Endothelial cell of umbilical vein (primary cell): ENCODE results near the gene ST6GALNAC2. TPM values are rescaled to one million over a fixed set of nuclear protein-coding genes. Genes with fewer than 3 reads are reported as not detected.

ENCODE experiments used
- BruUV-seq: library from RNA; stranded (reverse); fragments of 400-500 nt; replicated peaks from 2 replicates; lab custom pipeline; 2021; lab: Mats Ljungman, UMichigan
- CTCF ChIA-PET: fragments of 300-600, 350-600 bp; sonication (Branson Sonifier 250); formaldehyde crosslinking; loops from one replicate; lab custom pipeline; 2021; ENCODE audit warnings: antibody characterized with exemption, inconsistent platforms; lab: Charles Lee
- POLR2A ChIA-PET: fragments of 300-600, 350-600 bp; sonication (Branson Sonifier 250); formaldehyde crosslinking; loops from one replicate; lab custom pipeline; 2021; ENCODE audit warnings: antibody characterized with exemption, inconsistent platforms; lab: Charles Lee
- DNase-seq: peaks from one replicate; pipeline ENCODE4 v3.0.0-alpha.2; 2011; ENCODE audit warnings: low read depth, low spot score
- FAIRE-seq: peaks from 2 replicates; lab custom pipeline; 2011; peaks lifted over from hg19 to GRCh38; lab: Jason Lieb, UNC
- H2AFZ ChIP-seq: 2 replicates; pipeline ENCODE4 v1.6.0; 2012; ENCODE audit warnings: low read depth, low read length, control low read depth, inconsistent platforms
- H3K27ac ChIP-seq: 2 replicates; pipeline ENCODE4 v1.5.1; 2011; ENCODE audit warnings: low read depth, mild to moderate bottlenecking, control low read depth, low read length, moderate library complexity; ENCODE audit not compliant: insufficient read depth
- H3K27me3 ChIP-seq, 2 experiments: 2 replicates each; pipeline versions ENCODE4 v1.6.0 to v1.6.1; 2011; ENCODE audit warnings: low read length in 2 of 2, mixed read lengths in 1 of 2; ENCODE audit not compliant: control insufficient read depth in 2 of 2, insufficient read depth in 2 of 2
- H3K36me3 ChIP-seq, 2 experiments: 2 replicates in 1 of 2; 3 replicates in 1 of 2; pipeline ENCODE4 v1.5.1; 2011; ENCODE audit warnings: low read length in 2 of 2, mild to moderate bottlenecking in 1 of 2, moderate library complexity in 1 of 2; ENCODE audit not compliant: control insufficient read depth in 2 of 2, insufficient read depth in 2 of 2; ENCODE audit errors: extremely low read depth in 1 of 2
- H3K4me1 ChIP-seq: 3 replicates; pipeline ENCODE4 v1.5.1; 2011; ENCODE audit warnings: mild to moderate bottlenecking, low read length; ENCODE audit not compliant: control insufficient read depth, insufficient read depth; ENCODE audit errors: extremely low read depth
- H3K4me2 ChIP-seq: 2 replicates; pipeline ENCODE4 v1.6.1; 2011; ENCODE audit warnings: low read length, control low read depth, mixed read lengths; ENCODE audit not compliant: insufficient read depth
- H3K4me3 ChIP-seq, 3 experiments: fragments of 200-600 bp in 1 of 3; sonication (generic), shearing (Covaris generic) in 1 of 3; replicated peaks in 1 of 3; 2 replicates each; pipeline ENCODE4 v1.5.1; 2011 to 2016; ENCODE audit warnings: control low read depth in 3 of 3, low read length in 3 of 3, mild to moderate bottlenecking in 2 of 3, inconsistent platforms in 1 of 3, low read depth in 1 of 3, moderate library complexity in 1 of 3; ENCODE audit not compliant: insufficient read depth in 1 of 3
- H3K79me2 ChIP-seq: 2 replicates; pipeline ENCODE4 v1.6.0; 2012; ENCODE audit warnings: low read length, inconsistent platforms; ENCODE audit not compliant: control insufficient read depth, insufficient read depth
- H3K9ac ChIP-seq: replicated peaks from 2 replicates; pipeline ENCODE3; 2011; ENCODE audit warnings: low read length, control low read depth; ENCODE audit not compliant: insufficient read depth; ENCODE audit errors: extremely low read depth
- H3K9me1 ChIP-seq: replicated peaks from 3 replicates; pipeline ENCODE4 v1.6.0; 2011; ENCODE audit warnings: mild to moderate bottlenecking, low read length; ENCODE audit not compliant: control insufficient read depth, insufficient read depth; ENCODE audit errors: extremely low read depth
- H3K9me3 ChIP-seq: replicated peaks from 2 replicates; pipeline ENCODE4 v1.5.1; 2012; ENCODE audit warnings: low read length, inconsistent platforms; ENCODE audit not compliant: control insufficient read depth, insufficient read depth
- H4K20me1 ChIP-seq: replicated peaks from 2 replicates; pipeline ENCODE3; 2011; ENCODE audit warnings: mild to moderate bottlenecking, low read length; ENCODE audit not compliant: control insufficient read depth, insufficient read depth; ENCODE audit errors: extremely low read depth
- EZH2 ChIP-seq: IDR thresholded peaks from 2 replicates; pipeline ENCODE4 v1.6.1; 2012; ENCODE audit warnings: borderline replicate concordance, low read depth, mild to moderate bottlenecking, moderate library complexity, low read length, inconsistent platforms; ENCODE audit not compliant: severe bottlenecking
- FOS ChIP-seq: IDR thresholded peaks from 2 replicates; pipeline ENCODE4 v1.6.1; 2011; ENCODE audit warnings: mild to moderate bottlenecking, low read length, moderate library complexity, borderline replicate concordance; ENCODE audit not compliant: insufficient read depth
- GATA2 ChIP-seq: IDR thresholded peaks from 2 replicates; pipeline ENCODE4 v1.7.0; 2011; ENCODE audit warnings: low read depth, mild to moderate bottlenecking, moderate library complexity, mixed read lengths, low read length; ENCODE audit not compliant: insufficient read length, insufficient read depth
- JUN ChIP-seq: IDR thresholded peaks from 2 replicates; pipeline ENCODE4 v1.6.1; 2011; ENCODE audit warnings: borderline replicate concordance, low read depth; ENCODE audit not compliant: insufficient read length, insufficient read depth
- MAX ChIP-seq: IDR thresholded peaks from 2 replicates; pipeline ENCODE4 v1.6.1; 2011; ENCODE audit not compliant: insufficient read depth, insufficient read length
- MYC ChIP-seq: IDR thresholded peaks from one replicate; pipeline ENCODE4 v1.6.1; 2011; ENCODE audit warnings: mild to moderate bottlenecking, low read depth, low read length
- POLR2A ChIP-seq: IDR thresholded peaks from 2 replicates; pipeline ENCODE4 v1.6.1; 2012; ENCODE audit warnings: low read depth, mild to moderate bottlenecking, control low read depth, low read length
- POLR2AphosphoS5 ChIP-seq: IDR thresholded peaks from 2 replicates; pipeline ENCODE4 v1.6.1; 2012; ENCODE audit warnings: low read depth, mild to moderate bottlenecking, control low read depth, low read length, moderate library complexity; ENCODE audit not compliant: insufficient read depth
- dilution Hi-C: fragments of 300-500 bp; cut with MboI; formaldehyde crosslinking; loops from one replicate; pipeline ENCODE4 v1.15.0; 2019; ENCODE audit warnings: low sequenced_read_pairs; ENCODE audit not compliant: extremely low pct_ligation_motif_present
- intact Hi-C: fragments of 100-400 bp; cut with micrococcal nuclease; formaldehyde crosslinking; loops from one replicate; pipeline ENCODE4 v1.10.0; 2022
- polyA plus RNA-seq, 4 experiments: library from polyadenylated mRNA; depleted of rRNA in 3 of 4; stranded (reverse) in 3 of 4; unstranded in 1 of 4; fragments of >200 nt; gene quantifications; 2 replicates each; pipeline versions ENCODE4 v1.2.1 to v1.2.3, GENCODE V29; 2011 to 2012; ENCODE audit warnings: missing spikeins in 1 of 4
- total RNA-seq: library from RNA; stranded (reverse); gene quantifications from 2 replicates; pipeline ENCODE4 v1.2.3, GENCODE V29; 2021
- TF ChIP-seq, protein P1 (sequence below), 2 donors: IDR thresholded peaks; 1 replicate in 1 of 2; 2 replicates in 1 of 2; pipeline ENCODE4 v1.5.1; 2011; ENCODE audit warnings: low read length in 2 of 2, mild to moderate bottlenecking in 2 of 2, moderate library complexity in 2 of 2, control low read depth in 1 of 2, inconsistent platforms in 1 of 2, low read depth in 1 of 2; ENCODE audit not compliant: insufficient read depth in 1 of 2; ENCODE audit errors: extremely low read depth in 1 of 2

ST6GALNAC2 gene
- total and polyA plus RNA-seq, 2 donors (not counting 3 experiments of a cell fraction or from before 2014, with no cell fraction given) = 0.59 to 1.7 TPM

DNA sequence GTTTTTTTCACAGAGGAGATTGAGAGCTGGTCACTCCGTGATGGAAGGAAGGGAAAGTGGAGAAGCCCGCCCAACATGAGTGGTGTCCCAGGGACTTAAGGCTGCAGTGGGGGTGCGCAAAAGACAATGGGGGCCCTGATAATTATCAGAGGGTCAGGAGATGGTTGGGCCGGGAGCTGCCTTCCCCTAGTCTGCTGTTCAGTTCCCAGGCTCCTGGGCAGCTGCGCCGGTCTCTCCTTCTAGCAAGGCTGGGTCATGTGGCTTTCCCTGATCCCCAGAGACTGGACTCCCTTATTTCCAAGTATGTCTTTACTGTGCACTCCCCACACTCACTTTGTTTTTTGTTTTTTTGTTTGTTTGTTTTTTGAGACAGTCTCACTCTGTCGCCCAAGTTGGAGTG is 64.4 kb downstream of the ST6GALNAC2 start:
- intact Hi-C loops = loop anchor here (10.0 kb wide), 1 partner anchor 194 kb away; the partner anchor contains the start of gene MXRA7
- H3K36me3 ChIP-seq = no peaks in the 10 kb centered on the region
- H3K27ac ChIP-seq = no peak overlapping the region
- H3K79me2 ChIP-seq = no peaks in the 10 kb centered on the region
- TF ChIP-seq POLR2AphosphoS5 (no peak), EZH2 (no peak), MAX (no peak), POLR2A (no peak), FOS (no peak), JUN (no peak), GATA2 (no peak), MYC (no peak)
- TF ChIP-seq, protein P1, sequence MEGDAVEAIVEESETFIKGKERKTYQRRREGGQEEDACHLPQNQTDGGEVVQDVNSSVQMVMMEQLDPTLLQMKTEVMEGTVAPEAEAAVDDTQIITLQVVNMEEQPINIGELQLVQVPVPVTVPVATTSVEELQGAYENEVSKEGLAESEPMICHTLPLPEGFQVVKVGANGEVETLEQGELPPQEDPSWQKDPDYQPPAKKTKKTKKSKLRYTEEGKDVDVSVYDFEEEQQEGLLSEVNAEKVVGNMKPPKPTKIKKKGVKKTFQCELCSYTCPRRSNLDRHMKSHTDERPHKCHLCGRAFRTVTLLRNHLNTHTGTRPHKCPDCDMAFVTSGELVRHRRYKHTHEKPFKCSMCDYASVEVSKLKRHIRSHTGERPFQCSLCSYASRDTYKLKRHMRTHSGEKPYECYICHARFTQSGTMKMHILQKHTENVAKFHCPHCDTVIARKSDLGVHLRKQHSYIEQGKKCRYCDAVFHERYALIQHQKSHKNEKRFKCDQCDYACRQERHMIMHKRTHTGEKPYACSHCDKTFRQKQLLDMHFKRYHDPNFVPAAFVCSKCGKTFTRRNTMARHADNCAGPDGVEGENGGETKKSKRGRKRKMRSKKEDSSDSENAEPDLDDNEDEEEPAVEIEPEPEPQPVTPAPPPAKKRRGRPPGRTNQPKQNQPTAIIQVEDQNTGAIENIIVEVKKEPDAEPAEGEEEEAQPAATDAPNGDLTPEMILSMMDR (IDR thresholded peaks at IDR 0.05; ENCODE audit: extremely low read depth in 1 of 2, insufficient read depth in 1 of 2, low read depth in 1 of 2, low read length in 2 of 2) = no peak
- no peaks in the 10 kb centered on the region for H3K4me1 ChIP-seq
- no TSS peak for BruUV-seq
- H3K4me2 ChIP-seq = no peak overlapping the region
- DNase-seq (no peak), FAIRE-seq (no peak)
- H2AFZ ChIP-seq = no peak overlapping the region
- H4K20me1 ChIP-seq = no peaks in the 10 kb centered on the region
- H3K27me3 ChIP-seq = no peaks in the 10 kb centered on the region
- CTCF ChIA-PET = interaction anchor here (1.1 to 5.9 kb wide), 4 partner anchors 11 to 160 kb away, joined by 3 to 112 read pairs (median 70); no protein-coding TSS in a partner anchor
- H3K9me3 ChIP-seq = no peaks in the 10 kb centered on the region
- H3K4me3 ChIP-seq = no peak overlapping the region
- POLR2A ChIA-PET = no interaction called here
- H3K9ac ChIP-seq = no peak overlapping the region
- H3K9me1 ChIP-seq = no peaks in the 10 kb centered on the region
- dilution Hi-C loops = no loop called here
